Ovary (tissue), 9 donors: Measurements from ENCODE around the gene MORC3. TPM values are rescaled to one million over a fixed set of nuclear protein-coding genes. Genes with fewer than 3 reads are reported as not detected.
"Not testable (repeated sequence)": the region's sequence is repeated elsewhere in the genome, so short reads cannot be mapped to it uniquely, and the experiment has no call there.

Experiments
- DNase-seq, 5 donors: peaks; one replicate each; pipeline ENCODE4 v3.0.0-alpha.2; 2019 to 2020
- H3K27ac ChIP-seq, 2 donors: fragments of 200-600 bp; one replicate each; pipeline versions ENCODE4 v1.5.1 to v1.8.0; 2019 to 2022
- H3K27me3 ChIP-seq: fragments of 200-600 bp; one replicate; pipeline ENCODE4 v1.8.0; 2022
- H3K36me3 ChIP-seq: fragments of 200-600 bp; sonication (generic); one replicate; pipeline ENCODE4 v1.5.1; 2019
- H3K4me1 ChIP-seq: one replicate; pipeline ENCODE4 v1.8.1; 2013; ENCODE audit warnings: mild to moderate bottlenecking, moderate library complexity; ENCODE audit not compliant: insufficient read depth
- H3K4me3 ChIP-seq: fragments of 200-600 bp; sonication (generic); one replicate; pipeline ENCODE4 v1.5.1; 2017
- H3K9me3 ChIP-seq, 2 donors: fragments of 200-600 bp in 1 of 2; sonication (generic) in 1 of 2; one replicate each; pipeline versions ENCODE4 v1.5.1 to v1.8.1; 2013 to 2019; ENCODE audit warnings: mild to moderate bottlenecking in 1 of 2, moderate library complexity in 1 of 2
- CTCF ChIP-seq, 3 donors: fragments of 450-650 bp in 2 of 3; fragments of 200-600 bp in 1 of 3; IDR thresholded peaks; one replicate each; pipeline versions ENCODE4 v1.5.1 to v1.8.0; 2016 to 2022; ENCODE audit warnings: antibody characterized with exemption in 3 of 3, mild to moderate bottlenecking in 1 of 3
- EP300 ChIP-seq: sonication (generic); formaldehyde crosslinking; IDR thresholded peaks from one replicate; pipeline ENCODE4 v1.6.1; 2017; ENCODE audit warnings: antibody characterized with exemption
- POLR2A ChIP-seq: fragments of 450-650 bp; IDR thresholded peaks from one replicate; pipeline ENCODE4 v1.6.1; 2017; ENCODE audit warnings: antibody characterized with exemption, mild to moderate bottlenecking, moderate library complexity
- WGBS, 3 donors: extraction: QIAGEN DNeasy Blood & Tissue Kit in 1 of 3; methylation state at CpG; one replicate each; pipeline versions ENCODE4 v1.1.5 to v1.1.7; 2013 to 2017; 5-methylcytosine and 5-hydroxymethylcytosine counted together
- intact Hi-C, 4 donors: fragments of 100-400 bp; cut with DNase I; formaldehyde crosslinking; loops; one replicate each; pipeline versions ENCODE4 v1.11.0 to v1.15.1; 2022 to 2023
- polyA plus RNA-seq, 2 donors: library from polyadenylated mRNA; stranded (reverse); fragments of 200-250 nt in 1 of 2; fragments of 350-450 nt in 1 of 2; fragmentation: Illumina TruSeq in 1 of 2; extraction: RNeasy Lipid Tissue Mini Kit (QIAGEN cat#74804) in 1 of 2; gene quantifications; one replicate each; pipeline ENCODE4 v1.2.3, GENCODE V29; 2013 to 2014
- total RNA-seq, 7 donors: library from RNA; depleted of rRNA in 2 of 7; stranded (reverse); fragments of >200 nt in 2 of 7; fragmentation: NEBNext Ultra II Directional in 3 of 7; extraction: Animal tissue kit (Norgen Biotek cat#: 25700) in 3 of 7; gene quantifications; one replicate each; pipeline versions ENCODE4 v1.1.0 to v1.2.4, GENCODE V29; 2016 to 2023
- donor health status: DM: no; HTN: no; CAD: no; lungs with moderate emphysema.
- donor health status: DM: no; HTN: no; CAD: no.
- donor health status: Bipolar disorder and iron deficiency.
- donor health status: DM: yes; HTN: yes; CAD: no.
- donor health status: DM: no; HTN: no; CAD: no.
- donor health status: DM: yes; HTN: yes; CAD: no.

MORC3 gene
- total and polyA plus RNA-seq, 9 donors = 18.9 to 55.6 (median 35.7) TPM

- H3K4me3 ChIP-seq = no peak overlapping the region
- H3K27ac ChIP-seq = no peak overlapping the region
- 75 to 81% (median 77%) methylated on average over 10 of the region's 10 CpGs for WGBS, 3 donors
- TF ChIP-seq EP300 (no peak), CTCF (IDR thresholded peaks at IDR 0.05) (no peak), POLR2A (no peak)
- no peaks in the 10 kb centered on the region for H3K36me3 ChIP-seq
- no peaks in the 10 kb centered on the region for H3K4me1 ChIP-seq
- DNase-seq = no peak
- H3K9me3 ChIP-seq = no peaks in the 10 kb centered on the region
- H3K27me3 ChIP-seq = no peaks in the 10 kb centered on the region
- intact Hi-C loops = no loop called here
Observed at GRCh38 chr21:36388835-36389234, 68.8 kb downstream of the MORC3 start.

- H3K27me3 ChIP-seq, DNase-seq, intact Hi-C loops, H3K36me3 ChIP-seq, H3K4me1 ChIP-seq, H3K9me3 ChIP-seq, H3K27ac ChIP-seq, H3K4me3 ChIP-seq: not testable (repeated sequence)
- WGBS, 3 donors = 92 to 97% (median 94%) methylated on average over 5 to 6 of the region's 6 CpGs
Observed at GRCh38 chr21:36391649-36392048, 71.7 kb downstream of the MORC3 start.

- DNase-seq = no peak
- TF ChIP-seq POLR2A (no peak), EP300 (no peak), CTCF (IDR thresholded peaks at IDR 0.05) (no peak)
- H3K4me3 ChIP-seq = no peak overlapping the region
- intact Hi-C loops = no loop called here
- 77 to 86% (median 82%) methylated on average over 6 of the region's 6 CpGs for WGBS, 3 donors
- no peak overlapping the region for H3K27ac ChIP-seq
- H3K4me1 ChIP-seq = no peaks in the 10 kb centered on the region
- no peaks in the 10 kb centered on the region for H3K9me3 ChIP-seq
- H3K36me3 ChIP-seq = no peaks in the 10 kb centered on the region
- no peaks in the 10 kb centered on the region for H3K27me3 ChIP-seq
Observed at GRCh38 chr21:36395353-36396111, 75.5 kb downstream of the MORC3 start.

GRCh38 chr21:36396325-36396724 is 76.3 kb downstream of the MORC3 start:
- 88 to 95% (median 91%) methylated on average over 3 of the region's 3 CpGs for whole genome bisulfite sequencing, 3 donors
- TF ChIP-seq CTCF (IDR thresholded peaks at IDR 0.05) = no peak
- no peak for TF ChIP-seq POLR2A
- no peak for TF ChIP-seq EP300
- H3K36me3 ChIP-seq = no peaks in the 10 kb centered on the region
- H3K27me3 ChIP-seq = no peaks in the 10 kb centered on the region
- intact Hi-C loops = no loop called here
- no peak overlapping the region for H3K4me3 ChIP-seq
- no peak overlapping the region for H3K27ac ChIP-seq
- no peak for DNase-seq
- no peaks in the 10 kb centered on the region for H3K9me3 ChIP-seq
- H3K4me1 ChIP-seq = no peaks in the 10 kb centered on the region

GRCh38 chr21:36396971-36397370 is 77.0 kb downstream of the MORC3 start:
- Histone ChIP-seq H3K9me3 (no peaks in the 10 kb centered on the region), H3K27me3 (no peaks in the 10 kb centered on the region), H3K27ac (no peak overlapping the region), H3K36me3 (no peaks in the 10 kb centered on the region), H3K4me1 (no peaks in the 10 kb centered on the region), H3K4me3 (no peak overlapping the region)
- intact Hi-C loops = no loop called here
- TF ChIP-seq POLR2A (no peak), EP300 (no peak)
- WGBS, 3 donors = 91 to 96% (median 94%) methylated on average over 4 of the region's 4 CpGs
- DNase-seq = no peak
